Stimulated activated CD4-positive, alpha-beta T cell treated with anti-CD3 and anti-CD28 coated beads, TNF-alpha, amount 100 ng/mL, for 48 hours (primary cell): ENCODE results near the gene ITPKB.
A peak's percentile ranks its signal among the peaks of the same experiment; 100 is the strongest.

ENCODE experiments used
- DNase-seq, 3 donors: peaks; one replicate each; pipeline ENCODE4 v3.0.0-alpha.2; 2020; ENCODE audit warnings: low read depth in 3 of 3

Gene ITPKB

GRCh38 chr1:226704169-226704937 is 34.7 kb downstream of the ITPKB start:
- no peak for DNase-seq

- DNase-seq: peak in 2 of 3 donors; percentile 60 to 74
Measured at GRCh38 chr1:226702957-226703831, 35.9 kb downstream of the ITPKB start.

GRCh38 chr1:226702318-226702956 is 36.6 kb downstream of the ITPKB start:
- no peak for DNase-seq

GRCh38 chr1:226700861-226701260 is 38.2 kb downstream of the ITPKB start:
- no peak for DNase-seq

- no peak for DNase-seq
Measured at GRCh38 chr1:226699166-226699565, 39.9 kb downstream of the ITPKB start.

GRCh38 chr1:226698659-226699058 is 40.4 kb downstream of the ITPKB start:
- DNase-seq: no peak

GRCh38 chr1:226697929-226698544 is 41.0 kb downstream of the ITPKB start:
- DNase-seq: no peak

GRCh38 chr1:226697151-226697928 is 41.7 kb downstream of the ITPKB start:
- DNase-seq: no peak

- DNase-seq: no peak
Measured at GRCh38 chr1:226696547-226696946, 42.5 kb downstream of the ITPKB start.

GRCh38 chr1:226695335-226695900 is 43.7 kb downstream of the ITPKB start:
- DNase-seq: no peak

GRCh38 chr1:226692823-226693222 is 46.3 kb downstream of the ITPKB start:
- DNase-seq: no peak

- no peak for DNase-seq
Measured at GRCh38 chr1:226692051-226692792, 46.9 kb downstream of the ITPKB start.

- peak in 1 of 3 donors; percentile 30 for DNase-seq
Measured at GRCh38 chr1:226691247-226691646, 47.8 kb downstream of the ITPKB start.

GRCh38 chr1:226690460-226690982 is 48.6 kb downstream of the ITPKB start:
- DNase-seq: peak in 1 of 3 donors; percentile 54

GRCh38 chr1:226688808-226689207 is 50.3 kb downstream of the ITPKB start:
- no peak for DNase-seq

GRCh38 chr1:226688056-226688748 is 50.9 kb downstream of the ITPKB start:
- DNase-seq: no peak

- DNase-seq: peak in 1 of 3 donors; percentile 36
Measured at GRCh38 chr1:226687426-226687825, 51.7 kb downstream of the ITPKB start.

- DNase-seq: no peak
Measured at GRCh38 chr1:226686440-226687425, 52.3 kb downstream of the ITPKB start.
